H1 (cell line): ENCODE measurements around the gene PPIF. TPM values are rescaled to one million over a fixed set of nuclear protein-coding genes. Genes with fewer than 3 reads are reported as not detected.

Experiments used
- CTCF ChIA-PET: fragments of 300-600 bp; sonication (Branson Sonifier 250); formaldehyde crosslinking; loops from one replicate; lab custom pipeline; 2021; ENCODE audit not compliant: partially characterized antibody; lab: Charles Lee
- POLR2A ChIA-PET: fragments of 300-600 bp; sonication (Branson Sonifier 250); formaldehyde crosslinking; loops from one replicate; lab custom pipeline; 2021; ENCODE audit warnings: inconsistent platforms; ENCODE audit not compliant: partially characterized antibody; lab: Charles Lee
- DNase-seq, 2 experiments: peaks; one replicate each; pipeline versions ENCODE4 v3.0.0 to v3.0.0-alpha.2; 2010 to 2022; ENCODE audit warnings: low spot score in 2 of 2, low read depth in 1 of 2, mixed read lengths in 1 of 2
- FAIRE-seq: peaks from 2 replicates; lab custom pipeline; 2011; peaks lifted over from hg19 to GRCh38; lab: Jason Lieb, UNC
- H2AFZ ChIP-seq: 2 replicates; pipeline ENCODE4 v1.8.1; 2012; ENCODE audit warnings: low read length, inconsistent platforms
- H2AK5ac ChIP-seq: 2 replicates; pipeline ENCODE4 v1.6.1; 2013; ENCODE audit warnings: low read depth, low read length
- H2BK120ac ChIP-seq: replicated peaks from 2 replicates; pipeline ENCODE3; 2013; ENCODE audit warnings: low read depth, low read length, inconsistent platforms
- H2BK12ac ChIP-seq: 2 replicates; pipeline ENCODE4 v1.6.1; 2013; ENCODE audit warnings: low read depth, low read length
- H2BK15ac ChIP-seq: 2 replicates; pipeline ENCODE4 v1.6.1; 2013; ENCODE audit warnings: low read length
- H2BK20ac ChIP-seq: 2 replicates; pipeline ENCODE4 v1.6.1; 2013; ENCODE audit warnings: low read length
- H2BK5ac ChIP-seq: 2 replicates; pipeline ENCODE4 v1.6.1; 2013; ENCODE audit warnings: low read depth, low read length
- H3K14ac ChIP-seq: 2 replicates; pipeline ENCODE4 v1.6.1; 2013; ENCODE audit warnings: inconsistent platforms; ENCODE audit not compliant: insufficient read length
- H3K18ac ChIP-seq: 2 replicates; pipeline ENCODE4 v1.6.1; 2013; ENCODE audit warnings: low read length; ENCODE audit errors: extremely low read depth
- H3K23ac ChIP-seq: 2 replicates; pipeline ENCODE4 v1.6.1; 2013; ENCODE audit warnings: inconsistent platforms; ENCODE audit not compliant: insufficient read length
- H3K23me2 ChIP-seq: 2 replicates; pipeline ENCODE4 v1.6.1; 2013; ENCODE audit warnings: low read depth, low read length
- H3K27ac ChIP-seq: 2 replicates; pipeline ENCODE4 v1.6.1; 2011; ENCODE audit warnings: low read depth, low read length, inconsistent platforms
- H3K27me3 ChIP-seq, 4 experiments: replicated peaks in 1 of 4; 1 replicate in 1 of 4; 2 replicates in 3 of 4; pipeline versions ENCODE4 v1.6.1 to v1.8.1; 2011 to 2013; ENCODE audit warnings: low read length in 3 of 4, mild to moderate bottlenecking in 3 of 4, inconsistent platforms in 2 of 4, mixed read lengths in 2 of 4, moderate library complexity in 1 of 4; ENCODE audit not compliant: control insufficient read depth in 3 of 4, insufficient read depth in 3 of 4; ENCODE audit errors: extremely low read depth in 1 of 4
- H3K36me3 ChIP-seq, 4 experiments: 2 replicates each; pipeline versions ENCODE4 v1.6.1 to v1.8.1; 2011 to 2013; ENCODE audit warnings: mild to moderate bottlenecking in 4 of 4, low read length in 3 of 4, moderate library complexity in 2 of 4, control low read depth in 1 of 4, inconsistent platforms in 1 of 4; ENCODE audit not compliant: insufficient read depth in 4 of 4, control insufficient read depth in 2 of 4
- H3K4ac ChIP-seq: replicated peaks from 2 replicates; pipeline ENCODE3; 2013; ENCODE audit warnings: low read length, low read depth, mixed read lengths, inconsistent platforms; ENCODE audit not compliant: insufficient read length
- H3K4me1 ChIP-seq, 4 experiments: replicated peaks in 1 of 4; 1 replicate in 1 of 4; 2 replicates in 3 of 4; pipeline versions ENCODE4 v1.6.1 to v1.8.1; 2011 to 2013; ENCODE audit warnings: low read length in 3 of 4, inconsistent platforms in 2 of 4, mixed read lengths in 1 of 4; ENCODE audit not compliant: insufficient read depth in 4 of 4, control insufficient read depth in 3 of 4
- H3K4me2 ChIP-seq, 2 experiments: 2 replicates each; pipeline versions ENCODE4 v1.6.1 to v1.8.1; 2011 to 2013; ENCODE audit warnings: low read depth in 2 of 2, low read length in 2 of 2, control low read depth in 1 of 2, inconsistent platforms in 1 of 2, mild to moderate bottlenecking in 1 of 2; ENCODE audit not compliant: insufficient read depth in 1 of 2
- H3K4me3 ChIP-seq, 4 experiments: fragments of 200-600, 300-600 bp in 1 of 4; sonication (generic), shearing (Covaris generic), sonication (Bioruptor Twin) in 1 of 4; 2 replicates each; pipeline versions ENCODE4 v1.5.1 to v1.8.1; 2011 to 2016; ENCODE audit warnings: low read length in 4 of 4, low read depth in 3 of 4, control low read depth in 2 of 4, inconsistent platforms in 2 of 4, mild to moderate bottlenecking in 2 of 4, mixed read lengths in 1 of 4, moderate library complexity in 1 of 4; ENCODE audit not compliant: insufficient read depth in 2 of 4; ENCODE audit errors: extremely low read depth in 1 of 4
- H3K56ac ChIP-seq: replicated peaks from 2 replicates; pipeline ENCODE3; 2013; ENCODE audit warnings: low read depth, mild to moderate bottlenecking, mixed read lengths, low read length, inconsistent platforms; ENCODE audit not compliant: insufficient read length
- H3K79me1 ChIP-seq: 2 replicates; pipeline ENCODE4 v1.6.1; 2013; ENCODE audit warnings: low read depth, low read length, control low read depth
- H3K79me2 ChIP-seq, 2 experiments: 2 replicates each; pipeline versions ENCODE4 v1.6.1 to v1.8.1; 2012 to 2013; ENCODE audit warnings: low read length in 2 of 2, mild to moderate bottlenecking in 2 of 2, inconsistent platforms in 1 of 2; ENCODE audit not compliant: insufficient read depth in 2 of 2, control insufficient read depth in 1 of 2
- H3K9ac ChIP-seq, 4 experiments: replicated peaks in 1 of 4; 1 replicate in 1 of 4; 2 replicates in 3 of 4; pipeline versions ENCODE4 v1.6.1 to v1.8.1; 2011 to 2013; ENCODE audit warnings: low read depth in 3 of 4, low read length in 3 of 4, control low read depth in 2 of 4, mild to moderate bottlenecking in 2 of 4, moderate library complexity in 2 of 4, inconsistent platforms in 1 of 4; ENCODE audit errors: extremely low read depth in 1 of 4
- H3K9me3 ChIP-seq, 2 experiments: 2 replicates each; pipeline versions ENCODE4 v1.6.1 to v1.8.1; 2012 to 2013; ENCODE audit warnings: mild to moderate bottlenecking in 2 of 2, moderate library complexity in 2 of 2, control low read depth in 1 of 2, inconsistent platforms in 1 of 2, low read depth in 1 of 2, low read length in 1 of 2, mixed read lengths in 1 of 2; ENCODE audit not compliant: insufficient read depth in 2 of 2
- H4K20me1 ChIP-seq, 2 experiments: replicated peaks in 1 of 2; 2 replicates each; pipeline versions ENCODE3 to v1.8.1; 2011 to 2013; ENCODE audit warnings: inconsistent platforms in 2 of 2, low read length in 2 of 2, mild to moderate bottlenecking in 1 of 2; ENCODE audit not compliant: insufficient read depth in 2 of 2, control insufficient read depth in 1 of 2
- H4K5ac ChIP-seq: 2 replicates; pipeline ENCODE4 v1.6.1; 2013; ENCODE audit warnings: low read length, low read depth, mixed read lengths, inconsistent platforms; ENCODE audit not compliant: insufficient read length
- H4K8ac ChIP-seq: 2 replicates; pipeline ENCODE4 v1.8.0; 2013; ENCODE audit warnings: mild to moderate bottlenecking, moderate library complexity, low read length, inconsistent platforms; ENCODE audit not compliant: insufficient read depth; ENCODE audit errors: extremely low read depth
- H4K91ac ChIP-seq: replicated peaks from 2 replicates; pipeline ENCODE3; 2013; ENCODE audit warnings: low read length, mixed read lengths, inconsistent platforms; ENCODE audit not compliant: insufficient read length
- ASH2L ChIP-seq: fragments of 200-600, 300-600 bp; sonication (generic); IDR thresholded peaks from one replicate; pipeline ENCODE4 v1.7.1; 2017; ENCODE audit warnings: low read length
- CTBP2 ChIP-seq: IDR thresholded peaks from 2 replicates; pipeline ENCODE4 v1.7.0; 2011; ENCODE audit warnings: borderline replicate concordance, mild to moderate bottlenecking, moderate library complexity, mixed read lengths, low read length; ENCODE audit not compliant: insufficient read depth, insufficient read length
- JUND ChIP-seq: IDR thresholded peaks from 2 replicates; pipeline ENCODE4 v1.6.1; 2011; ENCODE audit warnings: mild to moderate bottlenecking, improper control_type of control experiment, low read length
- RNF2 ChIP-seq: fragments of 200-900, 300-1000 bp; sonication (generic); IDR thresholded peaks from 2 replicates; pipeline ENCODE4 v1.7.1; 2016; ENCODE audit warnings: borderline replicate concordance, low read depth, mild to moderate bottlenecking, antibody characterized with exemption, low read length; ENCODE audit not compliant: poor library complexity, severe bottlenecking; ENCODE audit errors: missing control alignments
- SP1 ChIP-seq: IDR thresholded peaks from 2 replicates; pipeline ENCODE4 v1.6.1; 2011; ENCODE audit warnings: low read depth, low read length
- SP2 ChIP-seq: IDR thresholded peaks from 2 replicates; pipeline ENCODE4 v1.6.1; 2012; ENCODE audit warnings: mild to moderate bottlenecking, low read length, inconsistent platforms
- SUZ12 ChIP-seq: fragments of 200-600 bp; sonication (generic); IDR thresholded peaks from 2 replicates; pipeline ENCODE4 v1.6.1; 2012; ENCODE audit warnings: mild to moderate bottlenecking, inconsistent platforms, low read length, moderate library complexity, mixed read lengths
- polyA plus RNA-seq, 7 experiments: library from polyadenylated mRNA; depleted of rRNA in 3 of 7; stranded (reverse) in 5 of 7; unstranded in 2 of 7; fragments of >200 nt in 5 of 7; fragments of 200-250 nt in 2 of 7; gene quantifications; 1 replicate in 5 of 7; 2 replicates in 1 of 7; 4 replicates in 1 of 7; pipeline versions ENCODE4 v1.2.1 to v1.2.3, GENCODE V29; 2011 to 2013; ENCODE audit warnings: missing spikeins in 2 of 7, mixed read lengths in 2 of 7
- total RNA-seq: library from RNA; stranded (reverse); fragmentation: NEBNext Ultra II Directional; extraction: Animal tissue kit (Norgen Biotek cat#: 25700); gene quantifications from 2 replicates; pipeline ENCODE4 v1.2.1, GENCODE V29; 2021

The PPIF gene
- total and polyA plus RNA-seq, 2 of the 8 experiments (the other 6 are each of a cell fraction or from before 2014, with no cell fraction given) = 70.2 to 77.6 TPM

DNA sequence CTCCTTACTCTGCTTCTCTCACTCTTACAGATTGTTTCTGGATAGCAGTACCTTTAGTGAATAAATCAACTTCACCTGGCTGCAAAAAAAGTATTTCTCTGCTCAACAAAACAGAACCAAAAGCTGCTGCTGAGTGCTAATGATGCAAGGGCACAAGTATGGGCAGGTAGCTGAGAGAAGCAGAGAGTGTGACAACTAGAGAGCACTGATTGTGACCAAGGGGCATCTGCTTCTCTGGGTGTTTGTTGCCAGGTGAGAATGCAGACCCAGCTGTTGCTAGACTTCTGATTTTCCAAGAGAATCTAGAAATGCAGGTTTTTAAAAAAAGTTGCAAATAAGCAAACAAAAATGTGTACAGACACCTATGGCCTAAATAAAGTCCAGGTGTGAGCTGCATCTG is 25.3 kb upstream of the PPIF start:
- DNase-seq (no peak), FAIRE-seq (no peak)
- no peaks in the 10 kb centered on the region; a peak in 1 of 4 replicates for H3K79me2 ChIP-seq
- H2AFZ ChIP-seq = no peak overlapping the region
- CTCF ChIA-PET = interaction anchor here (2.9 kb wide), 1 partner anchor 14 kb away, joined by 13 read pairs; no protein-coding TSS in a partner anchor
- H3K4me3 ChIP-seq = no peak overlapping the region
- no peak overlapping the region for H4K8ac ChIP-seq
- H3K23ac ChIP-seq = no peak overlapping the region
- POLR2A ChIA-PET = interaction anchor here (1.4 kb wide), 1 partner anchor 123 kb away, joined by 3 read pairs; no protein-coding TSS in a partner anchor
- no peak overlapping the region for H3K56ac ChIP-seq
- H2AK5ac ChIP-seq = no peak overlapping the region
- H2BK120ac ChIP-seq = no peak overlapping the region
- no peak overlapping the region for H3K18ac ChIP-seq
- H2BK5ac ChIP-seq = no peak overlapping the region
- peaks cover 4 to 18% (median 14%) of the 10 kb centered on the region in 4 experiments for H3K4me1 ChIP-seq
- peaks cover 12% of the 10 kb centered on the region; the same call in 1 of the 2 replicates for H3K23me2 ChIP-seq
- no peak overlapping the region for H2BK12ac ChIP-seq
- no peak overlapping the region for H4K5ac ChIP-seq
- no peak overlapping the region for H3K4me2 ChIP-seq
- H2BK20ac ChIP-seq = no peak overlapping the region
- H2BK15ac ChIP-seq = no peak overlapping the region
- no peaks in the 10 kb centered on the region for H4K20me1 ChIP-seq
- no peak overlapping the region for H4K91ac ChIP-seq
- H3K27ac ChIP-seq = no peak overlapping the region
- H3K27me3 ChIP-seq = no peaks in the 10 kb centered on the region
- no peaks in the 10 kb centered on the region for H3K9me3 ChIP-seq
- H3K79me1 ChIP-seq = no peaks in the 10 kb centered on the region
- no peak overlapping the region for H3K9ac ChIP-seq
- no peak overlapping the region for H3K14ac ChIP-seq
- no peak overlapping the region for H3K4ac ChIP-seq
- TF ChIP-seq SP2 = no peak
- no peak for TF ChIP-seq RNF2
- no peak for TF ChIP-seq SUZ12
- TF ChIP-seq SP1 = no peak
- no peak for TF ChIP-seq ASH2L
- TF ChIP-seq JUND = no peak
- TF ChIP-seq CTBP2 = no peak
- TF ChIP-seq, all 59 proteins: peak for 0
- no peaks in the 10 kb centered on the region for H3K36me3 ChIP-seq
